ENCODE data around the gene DDX41. TPM values are rescaled to one million over a fixed set of nuclear protein-coding genes. Genes with fewer than 3 reads are reported as not detected.

The DDX41 gene
- total RNA-seq, 1 donor from 2014 or later = 117 TPM

DNA sequence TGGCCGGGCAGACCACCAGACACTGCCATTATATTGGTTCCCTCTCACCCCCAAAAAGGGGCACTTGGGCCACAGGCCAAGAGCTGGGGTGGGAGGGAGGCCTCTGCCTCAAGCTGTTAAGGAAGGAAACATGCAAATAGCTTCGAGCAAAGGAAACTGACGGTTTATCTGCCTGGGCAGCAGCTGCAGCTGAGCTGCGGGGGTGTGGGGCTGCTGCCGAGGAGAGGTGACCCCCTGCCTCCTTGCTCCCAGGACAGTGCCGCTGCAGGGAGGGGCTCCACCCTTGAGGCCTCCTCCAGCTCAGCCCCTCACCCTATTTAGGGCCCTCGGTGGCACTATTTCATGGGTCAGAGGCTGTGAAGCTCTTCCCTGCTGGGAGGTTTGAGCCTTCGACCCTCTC lies 7.9 kb downstream of the DDX41 start:
- Histone ChIP-seq H3K36me3 (peaks cover 33 to 35% of the 10 kb centered on the region in 2 donors), H3K4me1 (no peaks in the 10 kb centered on the region), H3K4me3 (peak overlapping the region; percentile 20 to 57), H3K9me3 (no peaks in the 10 kb centered on the region), H3K27me3 (no peaks in the 10 kb centered on the region), H3K27ac (no peak overlapping the region)
- TF ChIP-seq, protein P1, sequence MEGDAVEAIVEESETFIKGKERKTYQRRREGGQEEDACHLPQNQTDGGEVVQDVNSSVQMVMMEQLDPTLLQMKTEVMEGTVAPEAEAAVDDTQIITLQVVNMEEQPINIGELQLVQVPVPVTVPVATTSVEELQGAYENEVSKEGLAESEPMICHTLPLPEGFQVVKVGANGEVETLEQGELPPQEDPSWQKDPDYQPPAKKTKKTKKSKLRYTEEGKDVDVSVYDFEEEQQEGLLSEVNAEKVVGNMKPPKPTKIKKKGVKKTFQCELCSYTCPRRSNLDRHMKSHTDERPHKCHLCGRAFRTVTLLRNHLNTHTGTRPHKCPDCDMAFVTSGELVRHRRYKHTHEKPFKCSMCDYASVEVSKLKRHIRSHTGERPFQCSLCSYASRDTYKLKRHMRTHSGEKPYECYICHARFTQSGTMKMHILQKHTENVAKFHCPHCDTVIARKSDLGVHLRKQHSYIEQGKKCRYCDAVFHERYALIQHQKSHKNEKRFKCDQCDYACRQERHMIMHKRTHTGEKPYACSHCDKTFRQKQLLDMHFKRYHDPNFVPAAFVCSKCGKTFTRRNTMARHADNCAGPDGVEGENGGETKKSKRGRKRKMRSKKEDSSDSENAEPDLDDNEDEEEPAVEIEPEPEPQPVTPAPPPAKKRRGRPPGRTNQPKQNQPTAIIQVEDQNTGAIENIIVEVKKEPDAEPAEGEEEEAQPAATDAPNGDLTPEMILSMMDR (IDR thresholded peaks at IDR 0.05) = no peak
- no peak for DNase-seq (ENCODE audit: low spot score in 2 of 2)
- intact Hi-C loops (cut with DNase I) = no loop called here

GRCh38 chr5:177508221-177508611 lies 8.5 kb downstream of the DDX41 start:
- Histone ChIP-seq H3K27ac (no peak overlapping the region), H3K27me3 (no peaks in the 10 kb centered on the region), H3K4me3 (peak overlapping the region in 1 of 2 donors; percentile 57), H3K4me1 (no peaks in the 10 kb centered on the region), H3K36me3 (peaks cover 27 to 29% of the 10 kb centered on the region in 2 donors), H3K9me3 (no peaks in the 10 kb centered on the region)
- TF ChIP-seq, protein P1 (IDR thresholded peaks at IDR 0.05) = no peak
- intact Hi-C loops (cut with DNase I) = no loop called here
- no peak for DNase-seq (ENCODE audit: low spot score in 2 of 2)

DNA sequence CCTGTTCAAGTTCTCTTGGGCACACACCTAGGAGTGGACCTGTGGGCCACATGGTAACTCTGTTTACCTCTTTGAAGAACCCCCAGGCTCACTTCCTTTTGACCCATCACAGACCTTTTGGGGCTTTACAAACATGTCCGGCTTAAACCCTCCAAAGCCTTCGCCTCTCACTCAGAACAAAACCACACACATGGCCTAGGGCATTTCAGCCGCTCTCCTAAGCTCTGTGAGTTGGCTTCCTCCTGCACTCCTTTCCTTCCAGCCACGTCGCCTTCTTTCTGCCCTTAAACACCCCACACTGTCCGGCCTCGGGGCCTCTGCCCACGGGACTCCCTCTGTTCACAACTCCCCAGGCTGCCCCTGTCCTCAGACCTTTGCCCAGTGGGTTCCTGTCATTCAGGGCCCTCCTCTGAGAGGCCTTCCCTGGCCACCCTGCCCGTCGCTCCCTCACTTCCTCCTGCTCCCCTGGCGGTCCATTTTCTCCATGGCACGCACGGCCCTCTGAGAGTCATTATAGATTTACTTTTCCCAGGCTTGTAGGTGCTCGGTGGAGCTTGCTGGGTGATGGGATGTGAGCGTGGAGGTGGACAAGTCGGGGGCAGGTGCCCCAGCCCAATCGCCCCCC lies 9.1 kb downstream of the DDX41 start:
- Histone ChIP-seq H3K27ac (no peak overlapping the region), H3K9me3 (no peaks in the 10 kb centered on the region), H3K4me3 (peak overlapping the region in 1 of 2 donors; percentile 57), H3K36me3 (peaks cover 22 to 24% of the 10 kb centered on the region in 2 donors), H3K27me3 (no peaks in the 10 kb centered on the region), H3K4me1 (no peaks in the 10 kb centered on the region)
- DNase-seq (ENCODE audit: low spot score in 2 of 2) = no peak
- TF ChIP-seq, protein P1 (IDR thresholded peaks at IDR 0.05) = no peak
- intact Hi-C loops (cut with DNase I) = no loop called here

DNA sequence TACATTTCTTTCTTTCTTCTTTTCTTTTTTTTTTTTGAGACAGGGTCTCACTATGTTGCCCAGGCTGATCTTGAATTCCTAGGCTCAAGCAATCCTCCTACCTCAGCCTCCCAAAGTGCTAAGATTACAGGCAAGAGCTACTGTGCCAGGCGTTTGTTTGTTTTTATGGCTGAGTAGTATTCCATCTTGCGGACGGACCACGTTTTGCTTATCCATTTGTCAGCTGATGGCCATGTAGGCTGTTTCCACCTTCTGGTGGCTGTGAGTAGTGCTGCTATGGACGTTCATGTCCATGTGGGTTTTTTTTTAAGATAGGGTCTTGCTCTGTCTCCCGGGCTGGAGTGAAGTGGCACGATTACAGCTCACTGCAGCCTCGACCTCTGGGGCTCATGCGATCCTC lies 9.6 kb downstream of the DDX41 start:
- Histone ChIP-seq H3K4me3 (no peak overlapping the region), H3K27ac (no peak overlapping the region), H3K9me3 (no peaks in the 10 kb centered on the region), H3K27me3 (no peaks in the 10 kb centered on the region), H3K36me3 (peaks cover 16 to 19% of the 10 kb centered on the region in 2 donors), H3K4me1 (no peaks in the 10 kb centered on the region)
- intact Hi-C loops (cut with DNase I) = no loop called here
- TF ChIP-seq, protein P1 (IDR thresholded peaks at IDR 0.05) = no peak
- DNase-seq (ENCODE audit: low spot score in 2 of 2) = no peak

- Histone ChIP-seq H3K4me3 (no peak overlapping the region), H3K4me1 (no peaks in the 10 kb centered on the region), H3K27ac (no peak overlapping the region), H3K36me3 (peaks cover 0 to 3% of the 10 kb centered on the region in 2 donors), H3K9me3 (no peaks in the 10 kb centered on the region), H3K27me3 (no peaks in the 10 kb centered on the region)
- DNase-seq (ENCODE audit: low spot score in 2 of 2) = no peak
- TF ChIP-seq, protein P1 (IDR thresholded peaks at IDR 0.05) = no peak
- intact Hi-C loops (cut with DNase I) = no loop called here
These were observed 11.7 kb downstream of the DDX41 start for GRCh38 chr5:177505075-177505474.
